Keratinocyte (primary cell): ENCODE data around the gene ALOX5. TPM values are rescaled to one million over a fixed set of nuclear protein-coding genes. Genes with fewer than 3 reads are reported as not detected.

ENCODE experiments used
- DNase-seq: peaks from one replicate; pipeline ENCODE4 v3.0.0-alpha.2; 2011; ENCODE audit warnings: low read depth, missing footprints, low spot score
- FAIRE-seq: peaks from 2 replicates; lab custom pipeline; 2011; peaks lifted over from hg19 to GRCh38; lab: Jason Lieb, UNC
- H2AFZ ChIP-seq: 2 replicates; pipeline ENCODE4 v1.6.0; 2012; ENCODE audit warnings: low read length, control low read depth, inconsistent platforms; ENCODE audit not compliant: control insufficient read depth
- H3K27ac ChIP-seq: 2 replicates; pipeline ENCODE4 v1.5.1; 2011; ENCODE audit warnings: low read length; ENCODE audit not compliant: control insufficient read depth, insufficient read depth
- H3K27me3 ChIP-seq: 3 replicates; pipeline ENCODE4 v1.6.0; 2011; ENCODE audit warnings: low read length; ENCODE audit not compliant: control insufficient read depth, insufficient read depth; ENCODE audit errors: extremely low read depth
- H3K36me3 ChIP-seq, 2 experiments: 2 replicates in 1 of 2; 3 replicates in 1 of 2; pipeline ENCODE4 v1.5.1; 2011; ENCODE audit warnings: low read length in 2 of 2, mild to moderate bottlenecking in 1 of 2; ENCODE audit not compliant: control insufficient read depth in 2 of 2, insufficient read depth in 2 of 2; ENCODE audit errors: extremely low read depth in 1 of 2
- H3K4me1 ChIP-seq: 3 replicates; pipeline ENCODE4 v1.5.1; 2011; ENCODE audit warnings: low read length; ENCODE audit not compliant: control insufficient read depth, insufficient read depth; ENCODE audit errors: extremely low read depth
- H3K4me2 ChIP-seq: 3 replicates; pipeline ENCODE4 v1.6.0; 2011; ENCODE audit warnings: low read depth, low read length; ENCODE audit not compliant: control insufficient read depth, insufficient read depth; ENCODE audit errors: extremely low read depth
- H3K4me3 ChIP-seq, 3 experiments: fragments of 200-600 bp in 1 of 3; sonication (generic) in 1 of 3; 2 replicates in 2 of 3; 3 replicates in 1 of 3; pipeline ENCODE4 v1.5.1; 2011 to 2016; ENCODE audit warnings: low read length in 3 of 3, mild to moderate bottlenecking in 3 of 3, control low read depth in 2 of 3, inconsistent platforms in 1 of 3, low read depth in 1 of 3, mixed read lengths in 1 of 3, mixed run types in 1 of 3, moderate library complexity in 1 of 3; ENCODE audit not compliant: control insufficient read depth in 2 of 3, insufficient read depth in 2 of 3; ENCODE audit errors: extremely low read depth in 1 of 3
- H3K79me2 ChIP-seq: 2 replicates; pipeline ENCODE4 v1.6.0; 2012; ENCODE audit warnings: low read length; ENCODE audit not compliant: control insufficient read depth, insufficient read depth
- H3K9ac ChIP-seq: 3 replicates; pipeline ENCODE4 v1.6.0; 2011; ENCODE audit warnings: low read length; ENCODE audit not compliant: control insufficient read depth, insufficient read depth; ENCODE audit errors: extremely low read depth
- H3K9me1 ChIP-seq: 3 replicates; pipeline ENCODE4 v1.6.0; 2011; ENCODE audit warnings: low read length; ENCODE audit not compliant: control insufficient read depth, insufficient read depth; ENCODE audit errors: extremely low read depth
- H3K9me3 ChIP-seq: 2 replicates; pipeline ENCODE4 v1.5.1; 2012; ENCODE audit warnings: low read depth, low read length; ENCODE audit not compliant: control insufficient read depth
- H4K20me1 ChIP-seq: 3 replicates; pipeline ENCODE4 v1.6.0; 2011; ENCODE audit warnings: low read length; ENCODE audit not compliant: control insufficient read depth, insufficient read depth; ENCODE audit errors: extremely low read depth
- EZH2 ChIP-seq: IDR thresholded peaks from one replicate; pipeline ENCODE4 v1.6.1; 2012; ENCODE audit warnings: inconsistent platforms, mild to moderate bottlenecking, low read length, moderate library complexity
- dilution Hi-C: fragments of 300-500 bp; cut with MboI; formaldehyde crosslinking; loops from one replicate; pipeline ENCODE4 v1.7.0; 2020; ENCODE audit warnings: low sequenced_read_pairs; ENCODE audit not compliant: extremely low pct_ligation_motif_present
- polyA plus RNA-seq, 5 experiments: library from polyadenylated mRNA; depleted of rRNA in 3 of 5; stranded (reverse) in 3 of 5; stranded (forward) in 1 of 5; unstranded in 1 of 5; fragments of >200 nt; gene quantifications; 1 replicate in 1 of 5; 2 replicates in 3 of 5; 3 replicates in 1 of 5; pipeline versions ENCODE4 v1.2.1 to v1.2.3, GENCODE V29; 2011 to 2012; ENCODE audit warnings: missing spikeins in 2 of 5, low read depth in 1 of 5, low replicate concordance in 1 of 5
- TF ChIP-seq, protein P1 (sequence below), 3 experiments: IDR thresholded peaks in 1 of 3; conservative IDR thresholded peaks in 1 of 3; optimal IDR thresholded peaks in 1 of 3; 2 replicates in 2 of 3; 3 replicates in 1 of 3; pipeline versions ENCODE3 to v1.5.1; 2011; ENCODE audit warnings: low read length in 3 of 3, mild to moderate bottlenecking in 3 of 3, moderate library complexity in 2 of 3, control low read depth in 1 of 3, inconsistent platforms in 1 of 3; ENCODE audit not compliant: insufficient read depth in 2 of 3; ENCODE audit errors: extremely low read depth in 1 of 3

The ALOX5 gene
- polyA plus RNA-seq, 1 donor (not counting 4 experiments of a cell fraction or from before 2014, with no cell fraction given): not detected

DNA sequence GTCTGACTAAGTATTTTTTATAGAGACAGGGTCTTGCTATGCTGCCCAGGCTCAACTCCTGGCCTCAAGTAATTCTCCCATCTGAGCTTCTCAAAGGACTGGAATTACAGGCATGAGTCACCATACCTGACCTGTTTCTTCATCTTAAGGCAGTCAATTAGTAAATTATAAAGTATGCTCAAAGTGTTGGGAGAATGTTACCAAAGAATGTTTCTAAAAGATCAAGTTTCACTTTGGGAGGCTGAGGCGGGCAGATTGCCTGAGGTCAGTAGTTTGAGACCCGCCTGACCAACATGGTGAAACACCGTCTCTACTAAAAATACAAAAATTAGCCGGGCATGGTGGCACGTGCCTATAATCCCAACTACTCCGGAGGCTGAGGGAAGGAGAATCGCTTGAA is 117.0 kb downstream of the ALOX5 start:
- dilution Hi-C loops: no loop called here
- no peaks in the 10 kb centered on the region for H3K27me3 ChIP-seq
- H3K4me3 ChIP-seq: no peak overlapping the region
- no peaks in the 10 kb centered on the region for H3K4me1 ChIP-seq
- H3K27ac ChIP-seq: no peak overlapping the region
- H2AFZ ChIP-seq: no peak overlapping the region
- no peak overlapping the region for H3K4me2 ChIP-seq
- H4K20me1 ChIP-seq: no peaks in the 10 kb centered on the region
- FAIRE-seq (no peak), DNase-seq (no peak)
- H3K79me2 ChIP-seq: no peaks in the 10 kb centered on the region
- H3K9ac ChIP-seq: no peak overlapping the region
- no peaks in the 10 kb centered on the region for H3K9me3 ChIP-seq
- H3K9me1 ChIP-seq: no peaks in the 10 kb centered on the region
- no peak for TF ChIP-seq EZH2
- TF ChIP-seq, protein P1, sequence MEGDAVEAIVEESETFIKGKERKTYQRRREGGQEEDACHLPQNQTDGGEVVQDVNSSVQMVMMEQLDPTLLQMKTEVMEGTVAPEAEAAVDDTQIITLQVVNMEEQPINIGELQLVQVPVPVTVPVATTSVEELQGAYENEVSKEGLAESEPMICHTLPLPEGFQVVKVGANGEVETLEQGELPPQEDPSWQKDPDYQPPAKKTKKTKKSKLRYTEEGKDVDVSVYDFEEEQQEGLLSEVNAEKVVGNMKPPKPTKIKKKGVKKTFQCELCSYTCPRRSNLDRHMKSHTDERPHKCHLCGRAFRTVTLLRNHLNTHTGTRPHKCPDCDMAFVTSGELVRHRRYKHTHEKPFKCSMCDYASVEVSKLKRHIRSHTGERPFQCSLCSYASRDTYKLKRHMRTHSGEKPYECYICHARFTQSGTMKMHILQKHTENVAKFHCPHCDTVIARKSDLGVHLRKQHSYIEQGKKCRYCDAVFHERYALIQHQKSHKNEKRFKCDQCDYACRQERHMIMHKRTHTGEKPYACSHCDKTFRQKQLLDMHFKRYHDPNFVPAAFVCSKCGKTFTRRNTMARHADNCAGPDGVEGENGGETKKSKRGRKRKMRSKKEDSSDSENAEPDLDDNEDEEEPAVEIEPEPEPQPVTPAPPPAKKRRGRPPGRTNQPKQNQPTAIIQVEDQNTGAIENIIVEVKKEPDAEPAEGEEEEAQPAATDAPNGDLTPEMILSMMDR (optimal IDR thresholded peaks at IDR 0.05 in 1 of 3, IDR thresholded peaks at IDR 0.05 in 1 of 3, conservative IDR thresholded peaks at IDR 0.05 in 1 of 3; ENCODE audit: extremely low read depth in 1 of 3, insufficient read depth in 2 of 3, low read length in 3 of 3): no peak
- H3K36me3 ChIP-seq: peaks cover 0 to 2% of the 10 kb centered on the region in 2 experiments

Other genes with a start within 250 kb of the ALOX5 start
- 0.03 TPM in 1 of 3 replicates, not detected in the others for gene OR13A1, start 58.6 kb upstream of the ALOX5 start, polyA plus RNA-seq